Medulla oblongata (tissue), 1 donor: Measurements from ENCODE around the gene SAE1.
"Not testable (repeated sequence)": the region's sequence is repeated elsewhere in the genome, so short reads cannot be mapped to it uniquely, and the experiment has no call there.

Experiments
- DNase-seq: peaks from one replicate; pipeline ENCODE4 v3.0.0-alpha.2; 2015; ENCODE audit errors: extremely low spot score

Gene SAE1

DNA sequence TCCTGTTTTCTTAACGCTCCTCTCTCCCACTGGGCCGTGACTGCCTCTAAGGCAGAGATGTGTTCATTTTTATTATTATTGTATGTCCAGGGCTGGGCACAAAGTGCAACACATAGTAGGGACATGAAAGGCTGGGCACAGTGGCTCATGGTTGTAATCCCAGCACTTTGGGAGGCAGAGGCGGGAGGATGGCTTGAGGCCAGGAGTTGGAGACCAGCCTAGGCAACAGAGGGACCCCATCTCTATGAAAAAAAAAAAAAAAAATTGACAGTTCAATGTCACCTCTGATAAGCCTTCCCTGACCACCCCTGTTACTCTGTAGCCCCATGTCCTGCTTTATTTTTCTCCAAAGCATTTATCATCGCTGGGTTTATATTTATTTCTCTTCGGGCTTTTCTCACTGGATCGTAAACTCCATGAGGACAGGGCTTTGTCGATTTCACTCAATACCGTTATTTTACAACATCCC, 481 bp upstream of the SAE1 start:
- DNase-seq: no peak

DNA sequence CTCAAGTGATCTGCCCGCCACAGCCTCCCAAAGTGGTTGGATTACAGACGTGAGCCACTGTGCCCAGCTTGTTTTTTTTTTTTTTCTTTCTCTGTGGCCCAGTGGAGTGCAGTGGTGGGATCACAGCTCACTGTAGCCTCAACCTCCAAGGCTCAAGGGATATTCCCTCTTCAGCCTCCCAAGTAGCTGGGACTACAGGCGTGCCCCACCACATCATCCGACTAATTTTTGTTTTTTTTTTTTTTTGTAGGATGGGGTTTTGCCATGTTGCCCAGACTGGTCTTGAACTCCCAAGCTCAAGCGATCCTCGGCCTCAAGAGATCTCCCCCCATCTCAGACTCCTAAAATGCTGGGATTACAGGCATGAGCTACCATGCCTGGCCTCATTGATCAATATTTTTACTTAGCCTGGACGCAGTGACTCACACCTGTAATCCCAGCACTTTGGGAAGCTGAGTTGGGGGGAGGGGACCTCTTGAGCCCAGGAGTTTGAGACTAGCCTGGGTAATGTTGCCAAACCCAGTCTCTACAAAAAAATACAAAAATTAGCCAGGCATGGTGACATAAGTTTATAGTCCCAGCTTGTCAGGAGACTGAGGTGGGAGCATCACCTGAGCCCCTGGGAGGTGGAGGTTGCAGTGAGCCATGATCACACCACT, 1.7 kb downstream of the SAE1 start:
- DNase-seq: no peak

DNA sequence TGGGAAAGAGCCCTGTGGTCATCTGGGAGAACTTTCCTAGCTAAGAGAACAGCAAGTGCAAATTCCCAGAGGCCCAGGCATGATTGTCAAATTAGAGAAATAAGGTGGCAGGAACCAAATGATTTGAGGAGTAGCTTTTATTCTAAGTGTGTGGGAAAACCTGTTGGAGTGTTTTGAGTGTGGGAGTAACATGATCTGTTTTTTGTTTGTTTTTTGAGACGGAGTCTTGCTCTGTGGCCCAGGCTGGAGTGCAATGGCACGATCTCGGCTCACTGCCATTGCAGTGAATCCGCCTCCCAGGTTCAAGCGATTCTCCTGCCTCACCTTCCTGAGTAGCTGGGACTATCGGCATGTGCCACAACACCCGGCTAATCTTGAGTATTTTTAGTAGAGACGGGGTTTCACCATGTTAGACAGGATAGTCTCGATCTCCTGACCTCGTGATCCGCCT, 2.4 kb downstream of the SAE1 start:
- DNase-seq: no peak

DNA sequence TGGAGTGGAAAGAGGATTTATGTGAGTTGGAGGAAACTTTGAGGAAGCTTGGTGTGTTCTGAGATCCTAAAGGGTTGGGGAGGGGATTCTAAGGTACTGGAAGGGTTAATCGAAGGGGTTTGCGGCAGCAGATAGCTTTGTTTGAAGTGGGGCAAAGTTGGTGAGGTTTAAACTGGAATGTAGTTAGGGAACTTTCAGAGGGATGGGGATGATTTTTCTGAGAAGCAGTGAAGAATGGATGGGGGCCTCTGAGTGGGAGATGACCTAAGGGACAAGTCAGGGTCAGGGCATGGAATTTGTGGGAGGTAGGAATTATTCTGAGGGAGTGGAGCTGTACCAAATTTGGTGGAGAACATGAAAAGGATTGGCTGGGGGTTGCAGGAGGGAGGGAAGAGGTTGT, 3.9 kb downstream of the SAE1 start:
- DNase-seq: no peak

DNA sequence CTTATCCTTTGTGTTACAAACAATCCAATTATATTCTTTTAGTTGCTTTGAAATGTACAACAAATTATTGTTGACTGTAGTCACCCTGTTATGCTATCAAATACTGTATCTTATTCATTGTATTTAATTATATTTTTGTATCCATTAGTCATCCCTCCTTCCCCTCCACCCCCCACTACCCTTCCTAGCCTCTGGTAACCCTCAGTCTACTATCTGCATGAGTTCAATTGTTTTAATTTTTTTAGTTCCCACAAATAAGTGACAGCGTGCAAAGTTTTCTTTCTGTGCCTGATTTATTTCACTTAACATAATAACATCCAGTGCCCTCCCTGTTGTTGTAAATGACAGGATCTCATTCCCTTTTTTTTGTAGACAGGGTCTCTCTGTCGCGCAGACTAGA, 4.5 kb downstream of the SAE1 start:
- no peak for DNase-seq

DNA sequence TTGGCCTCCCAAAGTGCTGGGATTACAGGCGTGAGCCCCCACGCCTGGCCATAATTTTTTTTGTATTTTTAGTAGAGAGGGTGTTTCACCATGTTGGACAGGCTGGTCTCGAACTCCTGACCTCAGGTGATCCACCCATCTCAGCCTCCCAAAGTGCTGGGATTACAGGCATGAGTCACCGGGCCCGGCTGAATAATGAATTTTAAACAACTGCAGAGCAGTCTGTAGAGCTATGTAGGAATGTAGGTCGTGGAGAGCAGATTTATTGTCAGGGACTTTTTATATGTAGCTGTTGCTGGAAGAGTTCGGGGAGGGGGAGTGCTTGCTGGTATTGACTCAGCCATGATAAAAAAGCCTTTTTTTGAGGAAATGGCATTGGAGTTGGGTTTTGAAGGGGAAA, 10.6 kb downstream of the SAE1 start:
- DNase-seq: not testable (repeated sequence)

DNA sequence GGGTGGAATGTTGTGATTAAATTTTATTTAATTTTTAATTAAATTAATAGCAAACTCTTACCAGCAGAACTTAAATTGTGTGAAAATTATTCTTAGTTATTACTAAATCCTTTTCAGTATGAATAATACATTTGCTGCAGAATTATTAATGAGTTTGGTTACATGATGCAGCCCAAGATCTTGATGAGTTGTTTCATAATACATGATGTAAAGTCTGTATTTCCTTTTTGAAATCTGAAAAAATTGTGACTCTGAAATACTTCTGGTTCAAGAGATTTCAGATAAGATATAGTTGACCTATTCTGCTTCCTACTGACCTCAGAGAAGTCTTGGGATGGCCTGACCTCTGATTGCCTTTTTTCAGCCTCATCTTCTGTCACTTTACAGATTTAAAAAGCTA, 11.1 kb downstream of the SAE1 start:
- no peak for DNase-seq

DNA sequence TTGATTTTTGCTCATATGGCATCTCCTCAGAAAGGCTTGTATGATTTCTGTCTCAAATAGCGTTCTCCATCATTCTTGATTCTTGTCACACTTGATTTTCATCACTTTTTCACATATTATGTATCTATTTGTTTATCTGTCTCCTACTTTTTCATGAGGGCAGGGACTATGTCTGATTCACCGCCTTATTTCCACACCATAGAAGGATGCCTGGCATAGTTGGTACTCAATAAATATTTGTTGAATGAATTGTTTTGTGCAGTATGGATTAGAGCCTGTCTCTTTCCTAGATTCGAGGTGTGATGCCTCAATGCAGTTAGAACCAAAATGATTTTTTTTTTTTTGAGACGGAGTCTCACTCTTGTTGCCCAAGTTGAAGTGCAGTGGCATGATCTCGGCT, 12.1 kb downstream of the SAE1 start:
- no peak for DNase-seq

DNA sequence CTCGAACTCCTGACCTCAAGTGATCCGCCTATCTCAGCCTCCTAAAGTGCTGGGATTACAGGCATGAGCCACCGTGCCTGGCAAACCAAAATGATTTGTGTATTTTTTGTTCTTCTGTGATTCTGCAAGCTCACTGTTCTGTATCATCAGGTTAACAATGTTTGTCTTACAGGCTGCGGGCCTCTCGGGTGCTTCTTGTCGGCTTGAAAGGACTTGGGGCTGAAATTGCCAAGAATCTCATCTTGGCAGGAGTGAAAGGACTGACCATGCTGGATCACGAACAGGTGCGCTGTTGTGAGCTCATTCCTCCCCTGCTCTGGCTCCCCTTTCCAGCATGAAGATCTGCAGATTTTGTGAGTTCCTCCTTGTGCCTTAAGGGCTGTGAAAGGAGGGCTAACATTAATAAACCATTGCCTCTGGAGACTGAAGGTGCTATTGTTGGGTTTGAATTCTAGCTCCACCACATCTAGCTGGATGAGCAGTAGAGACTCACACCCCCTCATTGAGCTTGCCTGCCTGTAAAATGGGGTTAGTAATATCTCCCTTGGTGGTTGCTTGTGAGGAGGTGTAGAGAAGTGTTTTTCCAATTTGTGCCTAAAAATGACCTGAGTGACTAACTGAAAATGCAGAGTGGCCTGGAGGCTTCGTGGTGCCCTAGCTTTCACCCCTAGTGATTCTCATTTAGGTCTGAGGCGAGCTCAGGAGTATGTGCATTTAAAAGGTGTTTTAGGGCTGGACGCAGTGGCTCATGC, 12.9 kb downstream of the SAE1 start:
- DNase-seq: no peak

DNA sequence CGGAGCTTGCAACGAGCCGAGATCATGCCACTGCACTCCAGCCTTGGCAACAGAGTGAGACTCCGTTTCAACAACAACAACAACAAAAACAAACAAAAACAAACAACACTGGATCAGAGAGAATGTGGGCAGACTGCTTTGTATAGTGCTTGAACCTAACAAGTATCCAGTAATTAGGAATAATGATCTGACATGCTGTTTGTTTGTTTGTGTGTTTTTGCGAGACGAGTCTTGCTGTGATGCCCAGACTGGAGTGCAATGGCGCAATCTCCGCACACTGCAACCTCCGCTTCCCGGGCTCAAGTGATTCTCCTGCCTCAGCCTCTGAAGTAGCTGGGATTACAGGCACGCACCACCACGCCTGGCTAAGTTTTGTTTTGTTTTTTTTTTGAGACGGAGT, 14.0 kb downstream of the SAE1 start:
- no peak for DNase-seq

DNA sequence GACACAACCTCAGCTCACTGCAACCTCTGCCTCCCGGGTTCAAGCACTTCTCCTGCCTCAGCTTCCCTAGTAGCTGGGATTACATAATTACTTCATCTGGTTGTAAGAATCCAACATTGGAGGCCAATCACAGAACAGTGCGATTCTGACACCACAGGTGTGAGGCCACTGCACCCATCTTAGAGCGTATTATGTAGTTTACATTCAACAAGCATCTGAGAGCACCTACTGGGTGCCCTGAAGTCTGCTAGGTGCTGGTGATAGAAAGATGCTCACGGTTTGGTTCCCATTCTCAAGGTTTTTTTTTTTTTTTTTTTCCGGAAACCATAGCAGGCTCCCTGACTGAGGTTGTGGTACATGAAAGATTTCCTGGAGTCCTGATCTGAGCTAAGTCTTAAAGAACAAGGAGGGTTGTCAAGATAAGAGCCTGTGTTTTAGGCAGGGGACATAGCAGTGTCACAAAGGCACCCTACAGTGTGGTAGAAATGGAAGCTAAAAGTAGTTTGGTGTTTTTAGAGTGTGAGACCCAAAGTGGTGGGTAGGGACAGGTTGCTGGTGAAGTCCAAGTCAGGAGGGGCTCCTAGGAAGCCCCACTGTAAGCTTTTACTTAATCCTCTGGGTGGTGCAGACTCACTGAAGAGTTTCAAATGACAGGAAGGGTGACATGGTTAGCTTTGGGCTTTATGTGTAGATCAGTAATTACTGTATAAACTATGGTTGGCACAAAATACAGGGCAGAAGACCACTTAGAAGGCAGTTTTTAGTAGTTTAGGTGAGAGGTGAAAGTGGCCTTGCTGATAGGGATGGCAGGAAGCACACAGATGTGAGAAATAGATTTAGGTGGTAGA, 15.2 kb downstream of the SAE1 start:
- no peak for DNase-seq

DNA sequence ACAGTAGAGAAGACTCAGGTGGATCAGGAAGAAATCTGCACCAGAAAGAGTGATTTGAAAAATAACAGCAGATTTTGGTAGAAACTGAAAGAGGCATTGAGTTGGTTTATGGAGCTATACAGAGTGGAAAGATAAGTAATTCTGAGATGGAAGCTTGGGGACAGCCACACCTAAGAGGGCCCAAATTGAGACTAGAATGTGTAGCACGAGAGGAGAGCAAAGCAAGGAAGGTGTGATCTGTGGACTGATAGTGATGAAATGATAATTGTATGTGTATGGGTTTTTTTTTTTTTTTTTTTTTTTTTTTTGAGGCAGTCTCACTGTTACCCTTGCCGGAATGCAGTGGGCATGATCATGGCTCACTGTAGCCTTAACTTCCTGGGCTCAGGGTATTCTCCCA, 16.3 kb downstream of the SAE1 start:
- no peak for DNase-seq

DNA sequence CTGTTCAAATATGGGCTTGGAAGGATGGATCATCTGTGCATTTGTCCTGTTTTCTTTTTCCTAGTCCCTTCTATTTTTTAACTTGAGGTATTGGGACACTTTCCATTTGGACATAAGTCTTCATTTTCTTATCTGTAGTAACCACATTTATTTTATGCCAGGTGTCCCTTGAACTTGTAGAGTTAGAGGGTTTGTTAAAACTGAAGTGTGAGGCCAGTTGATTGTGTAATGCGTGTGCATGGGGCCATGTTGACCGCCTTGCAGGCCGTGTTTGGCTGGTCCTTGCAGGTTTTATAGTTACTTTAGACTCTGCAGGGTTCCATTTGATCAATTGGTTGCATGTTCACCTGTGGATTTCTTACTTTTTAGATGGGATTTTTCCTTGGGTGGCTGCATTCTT, 21.0 kb downstream of the SAE1 start:
- no peak for DNase-seq

DNA sequence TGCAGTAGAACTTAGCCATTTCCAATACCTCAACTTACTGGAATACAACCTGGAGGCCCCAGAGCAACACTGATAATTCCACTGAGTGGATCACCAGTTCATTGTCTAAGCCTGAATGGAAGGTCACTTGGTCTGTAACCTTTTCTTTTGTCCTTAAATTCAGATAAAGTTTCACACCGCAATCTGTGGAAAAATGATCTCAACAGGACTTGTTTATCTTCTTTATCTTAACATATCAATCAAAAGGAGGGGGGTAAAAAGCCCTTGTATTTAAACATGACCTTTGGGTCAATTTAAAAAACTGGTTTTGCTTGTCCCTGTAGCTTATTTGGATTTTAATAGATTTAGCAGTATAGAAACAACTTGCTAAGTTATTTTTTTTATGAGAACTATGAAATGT, 21.6 kb downstream of the SAE1 start:
- no peak for DNase-seq

DNA sequence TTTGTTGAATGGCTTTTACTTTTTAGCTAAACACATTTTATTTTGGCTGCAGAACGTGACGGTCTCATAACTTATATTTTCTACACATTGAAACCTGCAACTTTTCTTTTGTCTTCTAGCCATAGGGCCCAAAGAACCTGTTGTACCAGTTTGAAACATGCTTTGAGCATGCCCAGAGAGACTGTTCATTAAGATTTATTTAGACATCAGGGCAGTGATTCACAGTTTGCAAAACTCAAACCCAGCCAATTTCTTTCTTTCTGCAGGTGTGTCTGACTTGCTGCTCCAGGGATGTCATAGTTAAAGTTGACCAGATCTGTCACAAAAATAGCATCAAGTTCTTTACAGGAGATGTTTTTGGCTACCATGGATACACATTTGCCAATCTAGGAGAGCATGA, 22.0 kb downstream of the SAE1 start:
- DNase-seq: no peak

DNA sequence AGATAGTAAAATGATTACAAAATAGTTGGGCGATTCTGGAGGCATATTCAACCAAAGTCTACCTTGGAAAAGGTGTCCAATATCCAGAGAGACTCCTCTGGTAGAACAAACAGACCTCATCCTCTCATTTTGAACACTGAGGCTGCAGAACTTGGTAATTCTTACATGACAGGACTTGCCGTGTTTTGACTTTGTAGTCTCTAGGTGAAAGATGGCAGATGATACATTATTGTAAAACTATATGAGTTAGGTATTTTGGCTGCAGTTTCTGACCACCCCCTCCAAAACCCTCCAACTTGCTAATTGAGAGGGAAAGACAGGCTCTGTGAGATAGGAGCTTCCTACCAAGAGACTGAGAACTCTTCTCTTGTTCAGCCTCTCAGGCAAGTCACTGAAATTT, 22.6 kb downstream of the SAE1 start:
- no peak for DNase-seq

DNA sequence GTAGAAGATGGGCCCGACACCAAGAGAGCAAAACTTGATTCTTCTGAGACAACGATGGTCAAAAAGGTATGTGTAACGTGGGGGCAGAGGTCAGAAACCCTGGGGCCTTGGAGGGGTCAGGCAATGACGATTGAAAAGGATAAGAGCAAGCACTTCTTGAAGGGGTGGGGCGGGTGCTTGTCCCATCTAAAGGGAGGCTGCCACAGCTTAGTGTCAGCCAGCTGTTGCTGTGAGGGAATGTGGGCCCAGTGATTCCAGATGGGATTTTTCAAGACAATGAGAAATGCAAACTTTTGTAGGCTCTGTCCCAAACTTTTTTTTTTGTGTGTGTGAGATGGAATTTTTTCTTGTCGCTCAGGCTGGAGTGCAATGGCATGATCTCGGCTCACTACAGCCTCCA, 24.5 kb downstream of the SAE1 start:
- no peak for DNase-seq

DNA sequence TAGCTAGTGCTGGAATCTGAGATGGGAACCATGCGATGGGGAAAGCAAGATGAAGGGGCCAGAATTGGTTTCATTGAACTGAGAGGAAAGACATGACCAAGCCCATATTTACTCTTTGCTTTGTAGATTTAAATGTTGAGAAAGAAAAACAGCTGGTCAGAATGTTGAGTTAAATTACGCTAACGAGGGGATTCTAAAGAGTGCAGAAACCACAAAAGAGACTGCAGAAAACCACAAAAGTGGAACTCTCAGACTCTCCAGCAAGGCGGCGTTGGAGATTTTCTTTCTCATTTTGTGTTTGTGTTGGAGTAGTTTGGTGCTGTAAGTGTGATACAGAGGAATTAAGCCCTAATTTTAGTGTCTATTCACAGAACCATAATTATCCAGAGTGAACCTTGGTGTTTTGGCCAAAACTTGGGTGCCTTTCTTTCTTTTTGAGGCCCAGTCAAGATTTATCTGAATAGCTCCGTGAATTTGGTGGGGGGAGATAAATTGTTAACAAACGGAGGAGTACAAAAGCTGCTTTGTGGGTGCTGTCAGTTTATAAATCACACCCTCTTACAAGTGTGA, 26.3 kb downstream of the SAE1 start:
- DNase-seq: peak; percentile 23

DNA sequence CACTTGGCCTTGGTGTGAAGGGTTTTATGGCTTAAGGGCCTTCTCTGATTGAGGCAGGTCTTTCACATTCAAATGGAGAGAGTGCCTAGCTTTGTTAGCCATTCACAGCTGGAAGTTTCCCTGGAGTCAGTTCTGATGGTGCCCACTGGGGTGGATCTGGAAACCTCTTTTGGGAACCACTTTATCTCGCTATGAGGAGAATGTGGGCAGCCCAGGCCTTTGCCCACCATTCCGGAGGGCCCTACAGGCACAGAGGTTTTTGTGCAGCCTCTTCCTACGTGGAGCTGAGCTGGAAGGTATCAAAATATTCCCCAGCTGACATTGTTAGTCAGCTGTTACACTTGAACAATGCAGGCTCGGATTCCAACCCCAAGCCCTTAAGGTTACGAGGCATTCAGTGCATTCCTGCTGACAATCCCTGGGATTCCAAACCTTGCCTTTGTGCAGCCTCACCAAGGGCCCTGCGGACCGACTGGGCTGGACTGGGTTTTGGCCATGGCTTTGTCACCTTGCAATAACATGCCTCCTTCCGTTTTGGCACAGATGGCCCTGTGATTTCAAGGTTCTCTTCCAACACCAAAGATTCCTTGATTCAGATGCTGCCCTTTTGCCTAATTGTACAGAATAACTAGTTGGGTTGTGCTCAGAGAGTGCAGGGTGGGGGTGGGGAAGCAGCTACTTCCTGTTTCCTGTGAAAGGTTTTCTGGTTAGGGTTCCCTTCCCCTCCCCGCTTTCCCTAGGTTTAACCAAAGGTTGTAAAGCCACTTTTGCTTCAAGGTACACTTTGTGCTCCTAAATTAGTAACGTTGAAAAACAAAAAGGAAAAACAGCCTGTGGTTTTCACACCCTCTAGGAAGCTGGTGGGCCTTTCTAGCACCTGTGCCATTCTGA, 27.0 kb downstream of the SAE1 start:
- peak; percentile 24 for DNase-seq

DNA sequence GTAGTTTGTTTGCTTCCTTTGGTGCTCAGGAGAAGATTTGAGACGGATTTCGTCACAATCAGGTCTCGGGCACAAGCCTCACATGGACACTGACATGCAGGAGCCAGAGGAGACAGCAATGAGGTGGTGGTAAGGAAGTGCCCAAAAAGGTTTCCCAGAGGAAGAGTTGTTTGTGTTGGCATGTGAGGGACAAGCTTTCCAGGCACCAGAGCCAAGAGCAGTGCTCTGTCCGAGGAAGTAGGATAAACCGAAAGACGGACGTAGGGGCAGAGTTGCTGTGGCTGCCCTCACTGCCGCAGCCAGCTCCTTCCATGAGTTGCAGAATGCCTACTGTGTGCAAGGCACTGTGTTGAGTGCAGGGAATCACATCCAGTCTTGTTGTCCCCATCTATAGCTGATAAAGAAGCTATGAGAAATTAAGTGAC, 27.7 kb downstream of the SAE1 start:
- no peak for DNase-seq

DNA sequence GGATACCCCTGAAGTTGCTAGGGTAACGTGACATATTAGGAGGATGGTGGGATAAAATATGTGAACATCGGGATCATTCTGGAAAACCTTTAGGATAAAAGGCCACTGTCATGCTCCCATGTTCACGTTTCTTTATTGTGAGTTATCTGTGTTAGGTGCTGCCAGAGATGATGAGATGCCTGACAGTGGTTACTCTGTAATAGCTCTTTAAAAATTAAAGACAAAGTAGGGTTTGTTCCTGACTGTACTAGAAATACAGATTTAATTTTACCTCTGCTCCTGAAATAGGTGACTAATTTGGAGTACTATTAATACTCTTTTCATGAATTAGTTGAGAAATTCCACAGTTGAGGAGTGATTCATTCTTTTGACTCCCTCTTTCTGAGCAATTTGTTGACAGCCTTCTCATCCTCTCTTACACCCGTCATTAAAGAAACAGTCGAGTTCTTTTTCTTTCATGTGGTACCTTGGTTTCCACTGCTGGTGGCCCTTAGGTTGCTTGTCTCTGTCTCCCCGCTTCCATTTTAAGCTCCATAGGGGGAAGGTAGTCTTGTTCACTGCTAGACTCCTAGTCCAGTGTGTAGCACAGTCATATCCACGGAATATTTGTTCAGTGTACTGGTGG, 28.4 kb downstream of the SAE1 start:
- DNase-seq: no peak
